Measurements from ENCODE around the gene PCDHB4.

GRCh38 chr5:141095263-141095641 lies 26.4 kb upstream of the PCDHB4 start:
- TF ChIP-seq CTCF (IDR thresholded peaks at IDR 0.05) (no peak), POLR2AphosphoS5 (IDR thresholded peaks at IDR 0.05) (no peak)
